AG04450 (cell line): ENCODE measurements around the gene CPNE8. TPM values are rescaled to one million over a fixed set of nuclear protein-coding genes. Genes with fewer than 3 reads are reported as not detected.

Experiments
- CTCF ChIA-PET: fragments of 300-600, 350-600 bp; formaldehyde crosslinking; extraction: SDS; loops from one replicate; lab custom pipeline; 2022; ENCODE audit warnings: antibody characterized with exemption, inconsistent platforms; lab: Charles Lee
- POLR2A ChIA-PET: fragments of 350-600 bp; formaldehyde crosslinking; extraction: SDS; loops from one replicate; lab custom pipeline; 2021; ENCODE audit warnings: antibody characterized with exemption, inconsistent platforms; lab: Yijun Ruan, JAX
- DNase-seq: peaks from one replicate; pipeline ENCODE4 v3.0.0-alpha.2; 2011; ENCODE audit warnings: low read depth, low spot score
- H3K27ac ChIP-seq: one replicate; pipeline ENCODE4 v1.5.1; 2012; ENCODE audit warnings: low read depth, low read length, control low read depth
- H3K27me3 ChIP-seq: one replicate; pipeline ENCODE4 v1.6.0; 2012; ENCODE audit warnings: low read length; ENCODE audit not compliant: control insufficient read depth, insufficient read depth
- H3K4me3 ChIP-seq: 2 replicates; pipeline ENCODE4 v1.5.1; 2011; ENCODE audit warnings: mild to moderate bottlenecking, low read depth, low read length, control low read depth
- H3K9me3 ChIP-seq: 2 replicates; pipeline ENCODE4 v1.5.1; 2012; ENCODE audit warnings: low read length; ENCODE audit not compliant: control insufficient read depth, insufficient read depth
- CTCF ChIP-seq: IDR thresholded peaks from 2 replicates; pipeline ENCODE4 v1.5.1; 2011; ENCODE audit warnings: low read depth, low read length, control low read depth, inconsistent platforms
- polyA plus RNA-seq: library from polyadenylated mRNA; depleted of rRNA; stranded (reverse); fragments of >200 nt; gene quantifications from 2 replicates; pipeline ENCODE4 v1.2.3, GENCODE V29; 2011

CPNE8 gene
- polyA plus RNA-seq, 1 experiment: 0.02 TPM

GRCh38 chr12:38732761-38733160 lies 172.6 kb downstream of the CPNE8 start:
- Histone ChIP-seq H3K27ac (no peak overlapping the region), H3K4me3 (no peak overlapping the region), H3K27me3 (no peaks in the 10 kb centered on the region), H3K9me3 (no peaks in the 10 kb centered on the region)
- no peak for DNase-seq
- no peak for TF ChIP-seq CTCF
- POLR2A ChIA-PET: no interaction called here
- CTCF ChIA-PET: no interaction called here

GRCh38 chr12:38728894-38729293 lies 176.5 kb downstream of the CPNE8 start:
- no peaks in the 10 kb centered on the region; the same call in 1 of the 2 replicates for H3K9me3 ChIP-seq
- no peaks in the 10 kb centered on the region for H3K27me3 ChIP-seq
- no peak for TF ChIP-seq CTCF
- no peak overlapping the region for H3K27ac ChIP-seq
- no peak overlapping the region for H3K4me3 ChIP-seq
- ChIA-PET POLR2A (no interaction called here), CTCF (no interaction called here)
- no peak for DNase-seq

GRCh38 chr12:38721611-38722252 lies 183.7 kb downstream of the CPNE8 start:
- ChIA-PET POLR2A (no interaction called here), CTCF (no interaction called here)
- H3K4me3 ChIP-seq: no peak overlapping the region
- no peak for DNase-seq
- no peaks in the 10 kb centered on the region for H3K27me3 ChIP-seq
- peaks cover 20% of the 10 kb centered on the region for H3K9me3 ChIP-seq
- no peak for TF ChIP-seq CTCF
- H3K27ac ChIP-seq: no peak overlapping the region

- Histone ChIP-seq H3K9me3 (peaks cover 20% of the 10 kb centered on the region), H3K27ac (no peak overlapping the region), H3K27me3 (no peaks in the 10 kb centered on the region), H3K4me3 (no peak overlapping the region)
- CTCF ChIA-PET: no interaction called here
- no peak for DNase-seq
- POLR2A ChIA-PET: no interaction called here
- no peak for TF ChIP-seq CTCF
Observed at GRCh38 chr12:38720661-38721060, 184.7 kb downstream of the CPNE8 start.

GRCh38 chr12:38713294-38713693 lies 192.1 kb downstream of the CPNE8 start:
- no peak for DNase-seq
- Histone ChIP-seq H3K4me3 (no peak overlapping the region), H3K9me3 (peaks cover 4% of the 10 kb centered on the region; the same call in 1 of the 2 replicates), H3K27ac (no peak overlapping the region), H3K27me3 (no peaks in the 10 kb centered on the region)
- ChIA-PET POLR2A (no interaction called here), CTCF (no interaction called here)
- TF ChIP-seq CTCF: no peak
